Left lung (tissue), 10 donors: ENCODE results near the gene AP1AR. TPM values are rescaled to one million over a fixed set of nuclear protein-coding genes. Genes with fewer than 3 reads are reported as not detected.
A peak's percentile ranks its signal among the peaks of the same experiment; 100 is the strongest.
"Not testable (repeated sequence)": the region's sequence is repeated elsewhere in the genome, so short reads cannot be mapped to it uniquely, and the experiment has no call there.

ENCODE experiments used
- ATAC-seq: fragments of 200-7000 bp; cut with Tn5 transposase; one replicate; pipeline ENCODE4 v1.9.1; 2020; ENCODE audit warnings: moderate library complexity
- DNase-seq, 4 donors: peaks; one replicate each; pipeline ENCODE4 v3.0.0-alpha.2; 2013 to 2020
- H3K27ac ChIP-seq, 2 donors: fragments of 200-600 bp; sonication (generic) in 1 of 2; one replicate each; pipeline versions ENCODE4 v1.5.0 to v1.8.0; 2020 to 2021
- H3K27me3 ChIP-seq, 2 donors: fragments of 200-600 bp; sonication (generic) in 1 of 2; one replicate each; pipeline versions ENCODE4 v1.5.0 to v1.8.0; 2020 to 2021
- H3K36me3 ChIP-seq, 2 donors: fragments of 200-600 bp; sonication (generic) in 1 of 2; one replicate each; pipeline versions ENCODE4 v1.5.0 to v1.8.0; 2020 to 2021
- H3K4me1 ChIP-seq, 2 donors: fragments of 200-600 bp; one replicate each; pipeline ENCODE4 v1.8.0; 2021
- H3K4me3 ChIP-seq, 2 donors: fragments of 200-600 bp; sonication (generic) in 1 of 2; one replicate each; pipeline versions ENCODE4 v1.5.0 to v1.8.0; 2020 to 2021; ENCODE audit warnings: mild to moderate bottlenecking in 1 of 2
- H3K9me3 ChIP-seq, 2 donors: fragments of 200-600 bp; sonication (generic) in 1 of 2; one replicate each; pipeline versions ENCODE4 v1.5.0 to v1.8.0; 2020 to 2021
- intact Hi-C, 2 donors: fragments of 100-400 bp; cut with DNase I; formaldehyde crosslinking; loops; one replicate each; pipeline versions ENCODE4 v1.11.2 to v1.14.2; 2022
- polyA plus RNA-seq, 6 donors: library from polyadenylated mRNA; unstranded; fragments of 120-200 nt; gene quantifications; one replicate each; pipeline ENCODE4 v1.2.1, GENCODE V29; 2013; ENCODE audit not compliant: insufficient read length in 6 of 6
- total RNA-seq, 2 donors: library from RNA; stranded (reverse); fragmentation: NEBNext Ultra II Directional; extraction: Animal tissue kit (Norgen Biotek cat#: 25700); gene quantifications; one replicate each; pipeline ENCODE4 v1.2.1, GENCODE V29; 2021
- TF ChIP-seq, protein P1 (sequence below), 2 donors: fragments of 200-600 bp; sonication (generic) in 1 of 2; IDR thresholded peaks; one replicate each; pipeline versions ENCODE4 v1.5.0 to v1.8.0; 2021; ENCODE audit warnings: antibody characterized with exemption in 2 of 2
- donor health status: DM: no; HTN: yes; CAD: no.
- donor health status: DM: no; HTN: no; CAD: no.

AP1AR gene
- total and polyA plus RNA-seq, 8 donors, result 15.8 to 34.9 (median 29.6) TPM

DNA sequence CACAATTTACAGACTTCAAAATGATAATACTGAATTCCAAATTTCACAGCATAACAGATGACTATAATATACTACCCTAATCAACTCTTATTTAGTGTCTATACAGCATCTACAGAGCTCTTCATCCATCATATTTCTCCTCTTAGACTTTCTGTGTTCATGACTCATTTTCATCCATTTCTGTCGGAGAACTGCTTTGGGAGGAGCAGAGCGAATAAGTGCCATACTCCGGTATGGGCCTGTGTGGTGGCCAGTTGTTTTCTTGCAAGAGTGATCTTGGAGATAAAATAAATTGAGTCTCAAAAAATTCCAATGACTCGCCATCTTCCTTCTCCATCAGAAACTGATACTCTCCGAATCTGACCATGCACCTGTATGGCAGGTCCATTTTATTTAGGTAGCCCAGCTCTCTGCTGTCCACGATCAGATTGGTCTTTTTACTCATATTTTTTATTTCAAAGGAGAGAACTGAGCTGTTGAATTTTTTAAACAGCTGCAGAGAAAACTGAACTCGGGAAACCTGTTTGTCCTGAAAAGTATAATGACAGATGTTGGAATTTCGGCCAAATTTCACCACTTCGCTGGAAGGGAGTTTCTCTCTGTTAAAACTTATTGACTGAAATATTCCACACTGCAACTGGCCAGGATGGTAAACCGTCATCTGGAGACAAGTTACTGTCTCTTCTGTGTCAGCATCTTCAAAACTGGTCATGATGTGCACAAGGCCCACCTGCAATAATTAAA is 46.3 kb downstream of the AP1AR start:
- Histone ChIP-seq H3K4me1 (peaks cover under 1 to 35% of the 10 kb centered on the region in 2 donors), H3K4me3 (no peak overlapping the region), H3K27me3 (no peaks in the 10 kb centered on the region), H3K27ac (no peak overlapping the region), H3K36me3 (peaks cover 0 to 23% of the 10 kb centered on the region in 2 donors), H3K9me3 (no peaks in the 10 kb centered on the region)
- DNase-seq, result no peak
- intact Hi-C loops, result no loop called here
- TF ChIP-seq, protein P1, sequence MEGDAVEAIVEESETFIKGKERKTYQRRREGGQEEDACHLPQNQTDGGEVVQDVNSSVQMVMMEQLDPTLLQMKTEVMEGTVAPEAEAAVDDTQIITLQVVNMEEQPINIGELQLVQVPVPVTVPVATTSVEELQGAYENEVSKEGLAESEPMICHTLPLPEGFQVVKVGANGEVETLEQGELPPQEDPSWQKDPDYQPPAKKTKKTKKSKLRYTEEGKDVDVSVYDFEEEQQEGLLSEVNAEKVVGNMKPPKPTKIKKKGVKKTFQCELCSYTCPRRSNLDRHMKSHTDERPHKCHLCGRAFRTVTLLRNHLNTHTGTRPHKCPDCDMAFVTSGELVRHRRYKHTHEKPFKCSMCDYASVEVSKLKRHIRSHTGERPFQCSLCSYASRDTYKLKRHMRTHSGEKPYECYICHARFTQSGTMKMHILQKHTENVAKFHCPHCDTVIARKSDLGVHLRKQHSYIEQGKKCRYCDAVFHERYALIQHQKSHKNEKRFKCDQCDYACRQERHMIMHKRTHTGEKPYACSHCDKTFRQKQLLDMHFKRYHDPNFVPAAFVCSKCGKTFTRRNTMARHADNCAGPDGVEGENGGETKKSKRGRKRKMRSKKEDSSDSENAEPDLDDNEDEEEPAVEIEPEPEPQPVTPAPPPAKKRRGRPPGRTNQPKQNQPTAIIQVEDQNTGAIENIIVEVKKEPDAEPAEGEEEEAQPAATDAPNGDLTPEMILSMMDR (IDR thresholded peaks at IDR 0.05), result no peak
- no peak for ATAC-seq

DNA sequence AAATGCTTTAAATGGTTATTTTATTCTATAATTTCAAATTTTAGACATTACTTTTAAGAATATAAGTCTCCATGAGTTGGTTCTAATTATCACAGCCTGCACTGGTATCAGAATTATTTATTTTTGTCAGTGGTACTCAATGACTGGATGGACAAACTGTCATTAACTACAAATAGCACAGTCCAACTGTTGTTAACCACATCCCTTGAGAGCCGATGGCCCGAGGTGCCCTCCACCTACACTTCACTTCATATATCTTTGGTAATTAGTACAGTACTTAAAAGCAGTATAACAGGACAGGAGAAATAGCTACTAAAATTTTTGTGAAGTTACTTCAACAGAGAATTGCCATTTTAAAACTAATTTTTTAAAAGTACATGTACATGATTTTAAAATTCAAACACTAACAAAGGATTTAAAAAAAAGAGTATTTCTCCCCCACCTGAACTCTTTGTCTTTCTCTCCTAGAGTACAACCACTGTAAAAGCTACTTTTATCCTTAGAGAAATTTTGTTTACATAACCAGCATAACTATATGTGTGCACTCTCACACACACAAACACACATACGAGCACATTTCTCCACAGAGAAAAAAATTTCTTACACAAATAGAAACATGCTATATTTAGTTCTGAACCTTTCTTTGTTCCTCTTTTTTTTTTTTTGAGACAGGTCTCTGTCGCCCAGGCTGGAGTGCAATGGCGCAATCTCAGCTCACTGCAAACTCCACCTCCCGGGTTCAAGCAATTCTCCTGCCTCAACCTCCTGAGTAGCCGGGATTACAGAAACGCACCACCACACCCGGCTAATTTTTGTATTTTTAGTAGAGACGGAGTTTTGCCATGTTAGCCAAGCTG is 47.7 kb downstream of the AP1AR start:
- peak; percentile 64 for ATAC-seq
- intact Hi-C loops, result no loop called here

DNA sequence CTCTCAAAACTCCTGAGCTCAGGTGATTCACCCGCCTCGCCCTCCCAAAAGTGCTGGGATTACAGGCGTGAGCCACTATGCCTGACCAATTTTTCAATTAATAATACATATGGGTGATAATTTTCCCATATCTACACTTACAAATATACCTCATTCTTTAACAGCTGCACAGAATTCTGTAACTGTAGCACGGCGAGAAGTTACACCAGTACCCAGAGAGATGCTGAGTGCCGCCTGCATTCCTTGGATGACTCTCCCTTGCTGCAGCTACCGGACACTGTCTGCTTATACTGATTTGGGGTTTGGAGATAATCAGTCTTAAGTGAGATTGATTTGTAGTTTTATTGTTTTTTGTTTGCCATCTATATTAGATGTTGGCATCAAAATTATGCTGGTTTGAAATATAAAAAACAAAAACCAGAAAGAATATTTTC is 48.3 kb downstream of the AP1AR start:
- DNase-seq (no peak), ATAC-seq (peak; percentile 50)
- intact Hi-C loops, result no loop called here
- peak overlapping the region in 1 of 2 donors; percentile 60 for H3K27ac ChIP-seq
- peaks cover 0 to 19% of the 10 kb centered on the region in 2 donors for H3K36me3 ChIP-seq
- TF ChIP-seq, protein P1 (IDR thresholded peaks at IDR 0.05), result no peak
- H3K4me1 ChIP-seq, result peaks cover 3 to 53% of the 10 kb centered on the region in 2 donors
- H3K4me3 ChIP-seq, result peak overlapping the region; percentile 2 to 20
- H3K9me3 ChIP-seq, result no peaks in the 10 kb centered on the region
- no peaks in the 10 kb centered on the region for H3K27me3 ChIP-seq

More for the DNA sequence above, 47.7 kb downstream of the AP1AR start:
- no peak for DNase-seq
- H3K4me3 ChIP-seq, result peak overlapping the region; percentile 2 to 20
- H3K27ac ChIP-seq, result peak overlapping the region in 1 of 2 donors; percentile 60
- TF ChIP-seq, protein P1 (IDR thresholded peaks at IDR 0.05), result no peak
- H3K9me3 ChIP-seq, result no peaks in the 10 kb centered on the region
- H3K4me1 ChIP-seq, result peaks cover 3 to 49% of the 10 kb centered on the region in 2 donors
- H3K36me3 ChIP-seq, result peaks cover 0 to 23% of the 10 kb centered on the region in 2 donors
- no peaks in the 10 kb centered on the region for H3K27me3 ChIP-seq

DNA sequence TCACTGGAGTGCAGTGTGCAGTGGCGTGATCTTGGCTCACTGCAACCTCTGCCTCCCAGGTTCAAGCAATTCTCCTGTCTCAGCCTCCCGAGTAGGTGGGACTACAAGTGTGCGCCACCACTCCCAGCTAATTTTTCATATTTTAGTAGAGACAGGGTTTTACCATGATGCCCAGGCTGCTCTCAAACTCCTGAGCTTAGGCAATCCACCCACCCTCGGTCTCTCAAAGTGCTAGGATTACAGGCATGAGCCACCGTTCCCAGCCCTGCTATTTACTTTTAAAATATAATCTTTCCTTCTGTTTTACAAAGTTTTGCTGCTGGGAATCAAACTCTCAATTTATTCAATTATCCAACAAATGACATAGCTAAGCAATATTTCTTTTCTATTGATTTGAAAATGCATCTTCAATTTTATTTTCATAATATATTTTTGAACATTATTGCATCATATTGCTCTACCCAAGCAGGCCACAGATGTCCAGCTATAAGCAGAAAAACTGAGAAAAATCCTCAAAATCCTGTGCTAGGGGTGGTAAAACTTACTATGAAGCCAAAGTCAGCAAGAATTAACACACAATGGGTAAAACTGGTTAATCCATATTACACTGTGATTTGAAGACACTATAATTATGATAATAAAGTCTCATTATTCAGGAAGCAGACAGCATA is 48.9 kb downstream of the AP1AR start:
- no peaks in the 10 kb centered on the region for H3K9me3 ChIP-seq
- no peak overlapping the region for H3K27ac ChIP-seq
- intact Hi-C loops, result no loop called here
- peaks cover 3 to 53% of the 10 kb centered on the region in 2 donors for H3K4me1 ChIP-seq
- TF ChIP-seq, protein P1 (IDR thresholded peaks at IDR 0.05), result no peak
- H3K36me3 ChIP-seq, result peaks cover 0 to 15% of the 10 kb centered on the region in 2 donors
- no peak for DNase-seq
- H3K4me3 ChIP-seq, result no peak overlapping the region
- ATAC-seq, result no peak
- H3K27me3 ChIP-seq, result no peaks in the 10 kb centered on the region

DNA sequence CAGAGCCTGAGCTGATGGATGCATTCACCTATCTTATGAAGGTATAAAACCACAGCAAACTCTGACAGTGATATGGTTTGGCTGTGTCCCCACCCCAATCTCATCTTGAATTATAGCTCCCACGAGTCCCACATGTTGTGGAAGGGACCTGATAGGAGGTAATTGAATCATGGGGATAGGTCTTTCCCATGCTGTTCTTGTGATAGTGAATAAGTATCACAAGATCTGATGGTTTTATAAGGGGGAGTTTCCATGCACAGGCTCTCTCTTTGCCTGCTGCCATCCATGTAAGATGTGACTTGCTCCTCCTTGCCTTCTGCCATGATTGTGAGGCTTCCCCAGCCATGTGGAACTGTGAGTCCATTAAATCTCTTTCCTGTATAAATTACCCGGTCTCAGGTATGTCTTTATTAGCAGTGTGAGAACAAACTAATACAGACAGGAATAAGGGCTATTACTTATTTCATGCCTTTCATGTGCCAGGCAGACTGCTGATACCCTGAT is 50.4 kb downstream of the AP1AR start:
- H3K4me3 ChIP-seq, H3K9me3 ChIP-seq, H3K27me3 ChIP-seq, intact Hi-C loops, DNase-seq, H3K36me3 ChIP-seq, ATAC-seq, H3K27ac ChIP-seq: not testable (repeated sequence)
- H3K4me1 ChIP-seq, result peaks cover 3 to 64% of the 10 kb centered on the region in 2 donors
